ENCODE data around the gene DNAJC5. TPM values are rescaled to one million over a fixed set of nuclear protein-coding genes. Genes with fewer than 3 reads are reported as not detected.

Gene DNAJC5
- total RNA-seq, 2 experiments from 2014 or later: 44.4 to 51.9 TPM

DNA sequence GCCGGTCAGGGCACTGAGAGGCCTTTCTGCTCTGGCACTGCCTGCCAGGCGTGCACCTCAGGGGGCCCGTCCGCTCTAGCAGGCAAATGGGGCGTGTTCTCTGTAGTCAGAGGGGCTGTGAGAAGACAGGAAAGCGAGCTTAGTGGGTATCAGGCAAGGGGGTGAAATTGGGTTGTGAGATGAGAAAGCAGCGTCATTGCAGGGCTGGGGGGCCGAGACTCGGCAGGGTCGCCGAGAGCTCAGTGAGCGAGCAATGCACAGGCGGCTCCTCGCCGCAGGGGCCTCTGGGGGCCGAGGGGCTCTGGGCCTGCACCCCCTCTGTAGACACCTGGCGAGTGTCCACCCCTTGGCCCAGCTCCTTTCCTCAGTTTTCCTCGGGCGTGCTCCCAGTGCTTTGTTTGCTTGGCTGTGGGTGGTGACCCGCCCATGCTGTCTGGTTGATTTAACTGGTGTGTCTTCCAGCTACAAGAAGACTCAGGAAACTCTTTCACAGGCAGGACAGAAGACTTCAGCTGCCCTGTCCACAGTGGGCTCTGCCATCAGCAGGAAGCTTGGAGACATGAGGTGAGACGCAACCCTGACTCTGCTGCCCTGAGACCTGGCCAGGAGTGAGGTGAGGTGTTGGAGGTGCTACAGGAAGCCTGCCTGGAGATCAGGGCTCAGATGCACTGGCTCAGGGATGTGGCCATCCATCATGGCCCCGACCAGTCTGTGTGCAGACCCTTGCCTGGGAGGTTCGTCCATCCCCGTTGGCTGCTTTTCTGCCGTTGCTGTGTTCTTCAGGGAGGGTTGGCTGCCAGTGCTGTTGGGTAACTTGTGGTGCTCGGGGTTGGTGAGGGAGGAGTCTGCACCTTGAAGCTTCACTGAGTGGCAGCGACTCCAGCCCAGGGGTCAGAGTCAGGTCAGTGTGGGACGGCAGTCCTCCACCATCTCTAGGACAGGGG is 12.4 kb upstream of the DNAJC5 start:
- no peak overlapping the region for H3K27ac Mint-ChIP-seq
- no peak overlapping the region for H3K4me3 Mint-ChIP-seq
- CTCF ChIA-PET: no interaction called here
- ATAC-seq: no peak
- H3K36me3 Mint-ChIP-seq: peaks cover 6% of the 10 kb centered on the region
- no peak for DNase-seq
- H3K9me3 Mint-ChIP-seq (ENCODE audit: low read depth): no peaks in the 10 kb centered on the region
- H3K4me1 Mint-ChIP-seq: peaks cover 11% of the 10 kb centered on the region
- H3K27me3 Mint-ChIP-seq: no peaks in the 10 kb centered on the region

DNA sequence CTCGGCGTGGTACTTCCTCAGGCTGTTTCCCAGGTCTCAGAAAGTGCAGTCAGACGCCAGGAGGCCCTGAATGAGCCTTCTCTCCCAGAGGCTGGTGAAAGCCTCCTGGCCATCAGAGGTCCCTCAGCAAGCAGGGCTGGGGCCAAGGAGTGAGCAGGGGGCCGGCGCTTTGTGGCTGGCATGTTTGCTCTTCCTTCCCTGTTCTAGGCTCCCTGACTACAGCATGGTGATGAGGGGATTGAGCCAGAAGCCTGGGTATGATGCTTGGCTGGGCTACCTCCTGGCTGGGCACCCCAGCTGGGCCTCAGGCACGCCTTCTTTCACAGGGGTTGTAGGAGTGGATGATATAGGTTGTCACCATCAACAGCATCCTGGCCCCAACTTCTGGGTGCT is 11.7 kb upstream of the DNAJC5 start:
- Mint-ChIP-seq H3K4me3 (no peak overlapping the region), H3K36me3 (peaks cover 6% of the 10 kb centered on the region), H3K9me3 (ENCODE audit: low read depth) (no peaks in the 10 kb centered on the region), H3K27me3 (no peaks in the 10 kb centered on the region), H3K4me1 (peaks cover 11% of the 10 kb centered on the region), H3K27ac (no peak overlapping the region)
- DNase-seq (no peak), ATAC-seq (no peak)
- CTCF ChIA-PET: no interaction called here

DNA sequence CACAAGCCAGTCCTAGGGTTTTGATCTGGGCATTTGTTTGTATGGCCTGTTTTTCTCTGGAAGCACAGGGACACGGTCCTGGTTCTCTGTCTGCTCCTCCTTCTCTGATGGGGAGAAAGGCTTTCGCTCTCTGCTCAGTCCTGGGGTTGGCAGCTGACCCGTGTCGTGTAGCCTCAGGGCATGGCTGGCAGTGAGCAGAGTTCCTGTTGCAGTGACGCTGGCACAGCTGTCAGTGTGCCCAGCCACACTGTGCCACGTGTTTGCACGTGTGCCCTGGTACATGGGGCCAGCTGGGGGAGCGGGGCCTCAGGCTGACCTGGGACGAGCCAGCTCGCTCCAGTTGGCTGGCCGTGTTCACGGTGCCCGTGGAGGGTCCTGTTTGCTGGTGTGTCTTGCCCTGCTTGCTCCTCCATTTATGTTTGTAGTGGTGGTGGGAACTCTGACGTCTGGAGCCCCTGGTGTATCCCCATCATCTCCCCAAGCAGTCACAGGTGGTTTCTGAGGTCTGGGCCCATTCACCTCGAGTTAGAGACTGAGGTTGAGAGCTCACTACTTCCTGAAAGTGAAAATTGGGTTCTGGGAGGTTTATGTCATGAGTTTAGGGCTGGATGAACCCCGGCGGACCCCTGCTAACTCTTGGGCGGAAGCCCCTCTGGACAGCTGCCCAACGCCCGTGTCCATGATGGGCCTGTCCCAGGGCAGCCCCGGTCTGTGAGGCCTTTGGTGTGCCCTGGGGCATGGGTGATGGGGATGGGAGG is 10.2 kb upstream of the DNAJC5 start:
- Mint-ChIP-seq H3K4me1 (peaks cover 11% of the 10 kb centered on the region), H3K27me3 (no peaks in the 10 kb centered on the region), H3K27ac (no peak overlapping the region), H3K36me3 (peaks cover 6% of the 10 kb centered on the region), H3K4me3 (no peak overlapping the region), H3K9me3 (ENCODE audit: low read depth) (no peaks in the 10 kb centered on the region)
- CTCF ChIA-PET: interaction anchor here (1.0 kb wide), 1 partner anchor 12 kb away, joined by 3 read pairs; no protein-coding TSS in a partner anchor
- ATAC-seq: no peak
- DNase-seq: peak; percentile 52

DNA sequence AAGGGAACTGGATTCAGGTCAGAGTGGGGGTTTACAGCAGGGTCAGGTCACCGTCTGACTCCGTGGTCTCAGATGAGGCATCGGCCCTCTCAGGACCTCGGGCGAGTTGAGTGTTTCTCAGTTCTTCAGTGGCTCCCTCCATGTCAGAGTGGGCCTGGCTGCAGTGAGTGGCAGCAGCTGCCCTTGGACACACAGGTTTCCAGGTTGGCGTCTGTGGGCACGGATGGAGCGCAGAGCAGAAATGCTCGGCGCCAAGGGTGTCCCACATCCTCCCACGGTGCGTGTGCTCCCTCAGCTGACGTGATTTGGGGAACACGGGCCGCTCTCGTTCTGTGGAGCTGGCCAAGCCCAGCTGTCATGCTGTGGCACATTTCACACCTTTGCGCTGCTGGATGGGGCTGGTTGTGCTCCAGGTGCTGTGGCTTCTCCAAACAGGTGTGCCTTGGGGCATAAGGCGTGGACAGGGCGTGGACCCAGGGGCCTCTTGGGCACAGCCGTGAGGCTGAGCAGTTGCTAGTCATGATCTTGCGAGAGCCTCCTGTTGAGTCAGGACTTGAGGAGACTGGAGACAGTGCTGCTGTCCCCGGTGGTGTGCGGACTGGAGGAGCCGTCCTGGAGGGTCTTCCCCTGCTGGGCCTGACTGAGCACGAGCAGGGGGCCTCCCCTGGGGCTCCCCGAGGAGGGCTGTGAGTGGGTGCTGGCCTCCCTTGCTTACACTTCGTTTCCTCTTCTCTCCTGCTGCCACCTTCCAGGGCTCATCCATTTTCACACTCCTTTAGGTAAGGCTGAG is 9.5 kb upstream of the DNAJC5 start:
- Mint-ChIP-seq H3K4me3 (no peak overlapping the region), H3K36me3 (peaks cover 8% of the 10 kb centered on the region), H3K27me3 (no peaks in the 10 kb centered on the region), H3K4me1 (peaks cover 11% of the 10 kb centered on the region), H3K9me3 (ENCODE audit: low read depth) (no peaks in the 10 kb centered on the region), H3K27ac (no peak overlapping the region)
- DNase-seq (no peak), ATAC-seq (no peak)
- CTCF ChIA-PET: interaction anchor here (1.0 kb wide), 1 partner anchor 11 kb away, joined by 3 read pairs; no protein-coding TSS in a partner anchor

DNA sequence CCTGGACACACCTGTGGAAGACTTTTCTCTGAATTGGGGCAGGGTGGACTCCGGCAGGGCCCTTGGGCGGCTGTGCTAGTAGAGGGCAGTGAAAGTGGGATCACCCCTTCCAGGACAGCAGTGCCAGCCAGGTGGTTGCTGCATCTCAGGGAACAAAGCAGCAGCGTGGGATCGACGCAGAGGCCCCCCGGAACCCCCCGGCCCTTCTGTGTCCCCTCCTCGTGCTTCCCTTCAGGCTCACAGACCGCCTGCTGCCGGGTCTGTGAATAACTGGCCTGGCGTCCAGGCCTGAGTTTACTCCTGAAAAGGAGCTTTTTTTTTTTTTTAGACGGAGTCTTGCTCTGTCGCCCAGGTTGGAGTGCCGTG is 8.9 kb upstream of the DNAJC5 start:
- DNase-seq (no peak), ATAC-seq (no peak)
- Mint-ChIP-seq H3K4me1 (peaks cover 11% of the 10 kb centered on the region), H3K27ac (no peak overlapping the region), H3K4me3 (no peak overlapping the region), H3K9me3 (ENCODE audit: low read depth) (no peaks in the 10 kb centered on the region), H3K36me3 (peaks cover 8% of the 10 kb centered on the region), H3K27me3 (no peaks in the 10 kb centered on the region)
- CTCF ChIA-PET: no interaction called here

DNA sequence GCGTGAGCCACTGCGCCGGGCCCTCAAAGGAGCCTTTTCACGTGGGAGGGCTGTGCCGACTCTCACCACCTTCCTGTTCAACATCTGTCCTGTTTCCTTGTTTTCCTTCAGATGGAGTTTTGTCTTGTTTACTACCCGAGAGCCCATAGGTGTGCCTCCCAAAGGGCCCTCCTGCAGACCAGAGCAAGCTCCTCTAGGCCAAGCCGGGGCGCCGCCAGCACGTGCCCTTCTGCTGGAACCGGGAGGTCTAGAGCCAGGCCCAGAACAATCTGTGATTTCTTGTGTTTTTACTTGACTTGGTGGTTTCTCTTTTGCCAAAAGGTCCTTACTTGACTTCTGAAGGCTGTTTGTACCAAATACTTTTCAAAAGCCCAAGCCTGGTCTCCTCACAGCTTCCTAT is 8.0 kb upstream of the DNAJC5 start:
- Mint-ChIP-seq H3K4me3 (no peak overlapping the region), H3K9me3 (ENCODE audit: low read depth) (no peaks in the 10 kb centered on the region), H3K4me1 (peaks cover 11% of the 10 kb centered on the region), H3K27ac (no peak overlapping the region), H3K27me3 (no peaks in the 10 kb centered on the region), H3K36me3 (peaks cover 8% of the 10 kb centered on the region)
- DNase-seq (no peak), ATAC-seq (no peak)
- CTCF ChIA-PET: no interaction called here

DNA sequence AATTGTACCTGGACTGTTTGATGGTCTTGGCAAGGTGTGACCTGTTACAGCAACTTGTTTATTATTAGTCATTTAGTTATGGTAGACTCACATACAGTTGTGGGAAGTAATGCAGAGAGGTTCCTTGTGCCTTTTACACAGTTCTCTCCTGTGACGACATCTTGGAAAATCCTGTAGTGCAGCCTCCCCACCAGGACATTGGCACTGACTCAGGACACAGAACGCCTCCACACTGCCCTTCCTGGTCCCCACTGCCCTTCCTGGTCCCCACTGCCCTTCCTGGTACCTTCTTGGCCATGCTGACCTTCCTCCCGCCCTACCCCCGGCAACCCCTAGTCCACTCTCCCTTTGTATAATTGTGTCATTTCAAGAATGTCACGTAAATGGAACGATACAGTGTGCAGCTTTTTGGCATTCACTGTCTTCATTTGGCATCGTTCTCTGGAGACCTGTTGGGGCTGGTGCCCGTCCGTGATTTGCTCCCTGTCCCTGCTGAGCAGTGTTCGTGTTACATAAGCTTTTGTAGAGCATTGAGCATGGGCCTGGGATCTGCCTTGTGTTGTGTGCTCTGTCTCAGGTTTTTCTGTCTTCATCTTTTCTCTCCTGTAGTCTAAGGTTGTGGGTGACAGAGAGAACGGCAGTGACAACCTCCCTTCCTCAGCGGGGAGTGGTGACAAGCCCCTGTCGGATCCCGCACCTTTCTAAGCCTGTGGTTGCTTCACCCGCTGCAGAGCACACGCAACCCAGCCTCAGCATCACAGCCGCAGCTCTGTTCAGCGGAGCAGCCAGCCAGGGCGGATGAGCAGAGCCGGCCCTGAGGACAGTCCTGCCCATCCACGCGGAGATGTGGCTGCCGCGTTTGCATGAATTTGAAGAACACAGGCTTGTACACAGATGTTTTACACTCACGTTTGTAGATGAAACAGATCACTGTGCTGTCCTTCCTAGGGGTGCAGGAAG is 5.4 kb upstream of the DNAJC5 start:
- H3K27ac Mint-ChIP-seq: no peak overlapping the region
- ATAC-seq (no peak), DNase-seq (no peak)
- no peaks in the 10 kb centered on the region for H3K9me3 Mint-ChIP-seq (ENCODE audit: low read depth)
- H3K4me1 Mint-ChIP-seq: peaks cover 12% of the 10 kb centered on the region
- no peaks in the 10 kb centered on the region for H3K27me3 Mint-ChIP-seq
- peaks cover 3% of the 10 kb centered on the region for H3K36me3 Mint-ChIP-seq
- CTCF ChIA-PET: no interaction called here
- H3K4me3 Mint-ChIP-seq: no peak overlapping the region

DNA sequence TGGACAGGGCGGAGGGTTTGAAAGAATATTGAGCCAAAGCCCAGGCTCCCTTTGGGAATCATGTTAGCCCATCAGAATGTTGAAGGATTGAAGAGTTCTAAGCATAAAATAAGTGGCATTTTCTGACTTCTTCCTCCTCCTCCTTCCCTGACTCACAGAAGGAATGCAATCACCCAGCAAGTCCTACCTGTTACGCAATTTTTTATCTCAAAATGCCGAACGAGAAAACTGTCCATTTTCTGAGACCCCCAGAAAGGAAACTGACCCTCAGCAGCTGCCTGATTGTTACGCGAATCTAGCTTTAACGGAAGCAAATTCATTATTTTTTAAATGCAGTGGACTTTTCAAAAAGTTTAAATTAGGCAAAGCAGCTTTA is 4.7 kb upstream of the DNAJC5 start:
- peaks cover 7% of the 10 kb centered on the region for H3K4me1 Mint-ChIP-seq
- CTCF ChIA-PET: no interaction called here
- ATAC-seq (no peak), DNase-seq (no peak)
- no peaks in the 10 kb centered on the region for H3K9me3 Mint-ChIP-seq (ENCODE audit: low read depth)
- H3K27ac Mint-ChIP-seq: no peak overlapping the region
- no peak overlapping the region for H3K4me3 Mint-ChIP-seq
- no peaks in the 10 kb centered on the region for H3K27me3 Mint-ChIP-seq
- H3K36me3 Mint-ChIP-seq: peaks cover 3% of the 10 kb centered on the region

DNA sequence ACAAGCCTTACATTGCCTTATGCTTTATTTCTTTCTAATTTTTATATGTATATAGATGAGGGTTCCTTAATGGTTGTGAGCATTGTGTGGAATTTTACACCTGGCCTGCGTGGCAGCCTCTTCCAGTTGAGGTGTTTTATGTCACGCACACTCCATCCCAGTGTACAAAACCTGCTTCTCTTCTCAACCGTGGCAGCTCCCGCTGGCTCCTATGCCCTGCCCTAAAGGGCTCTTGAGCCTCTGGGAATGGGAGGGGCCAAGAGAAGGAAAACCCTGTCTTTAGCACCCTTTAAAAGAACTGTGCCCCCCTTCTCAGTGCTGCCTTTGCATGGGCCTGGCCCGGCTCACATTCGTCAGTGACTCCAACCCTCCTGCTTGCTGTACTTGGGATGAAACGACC is 4.3 kb upstream of the DNAJC5 start:
- Mint-ChIP-seq H3K27ac (no peak overlapping the region), H3K36me3 (peaks cover 4% of the 10 kb centered on the region), H3K9me3 (ENCODE audit: low read depth) (no peaks in the 10 kb centered on the region), H3K27me3 (no peaks in the 10 kb centered on the region), H3K4me1 (peaks cover 6% of the 10 kb centered on the region), H3K4me3 (no peak overlapping the region)
- CTCF ChIA-PET: no interaction called here
- no peak for DNase-seq
- ATAC-seq: no peak

DNA sequence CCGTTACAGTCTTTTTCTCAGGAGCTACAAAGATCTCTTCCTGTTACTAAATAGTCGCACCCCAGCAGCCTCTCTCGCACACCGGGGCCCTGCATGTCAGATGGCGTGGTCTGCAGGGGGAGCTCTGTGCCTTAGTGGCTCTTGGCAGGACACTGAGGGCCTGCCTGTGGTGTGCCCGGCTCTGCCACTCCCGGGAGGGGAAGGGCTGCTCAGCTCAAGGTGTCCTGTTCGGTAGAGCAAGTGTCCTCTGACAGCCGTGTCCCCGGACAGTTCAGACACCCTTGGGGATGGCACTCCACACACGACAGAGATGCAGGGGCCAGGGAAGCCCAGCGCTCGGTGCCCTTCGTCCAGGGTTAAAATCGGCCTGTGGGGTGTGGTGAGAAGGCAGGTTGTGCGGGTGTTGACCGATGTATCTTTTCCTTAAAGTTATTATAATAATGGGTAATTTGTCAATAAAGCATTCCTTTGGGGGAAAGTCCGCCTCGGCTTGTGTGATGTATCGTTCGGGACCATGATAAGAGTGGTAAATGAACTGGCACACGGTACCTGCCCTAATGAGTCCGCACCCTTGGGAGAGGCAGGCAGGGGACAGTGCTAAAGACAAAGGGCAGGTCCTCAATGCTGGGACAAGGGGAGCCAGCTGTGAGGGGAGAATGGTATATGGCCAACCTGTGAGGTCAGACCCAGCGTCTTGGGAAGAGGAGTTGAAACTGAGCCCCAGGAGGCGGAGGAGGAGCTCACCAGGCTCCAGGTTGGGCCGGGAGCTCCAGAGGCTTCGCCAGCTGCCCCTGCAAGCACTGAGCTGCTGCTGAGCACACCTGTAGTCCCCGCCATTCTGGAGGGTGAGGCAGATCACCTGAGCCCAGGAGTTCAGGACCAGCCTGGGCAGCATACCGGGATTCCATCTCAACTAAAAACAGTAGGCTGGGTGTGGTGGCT is 3.6 kb upstream of the DNAJC5 start:
- CTCF ChIA-PET: interaction anchor here (0.7 kb wide), 1 partner anchor 44 kb away, joined by 3 read pairs; no protein-coding TSS in a partner anchor
- Mint-ChIP-seq H3K9me3 (ENCODE audit: low read depth) (no peaks in the 10 kb centered on the region), H3K4me1 (peaks cover 13% of the 10 kb centered on the region), H3K27ac (no peak overlapping the region), H3K36me3 (peaks cover 8% of the 10 kb centered on the region), H3K4me3 (no peak overlapping the region), H3K27me3 (no peaks in the 10 kb centered on the region)
- DNase-seq: no peak
- ATAC-seq: no peak

DNA sequence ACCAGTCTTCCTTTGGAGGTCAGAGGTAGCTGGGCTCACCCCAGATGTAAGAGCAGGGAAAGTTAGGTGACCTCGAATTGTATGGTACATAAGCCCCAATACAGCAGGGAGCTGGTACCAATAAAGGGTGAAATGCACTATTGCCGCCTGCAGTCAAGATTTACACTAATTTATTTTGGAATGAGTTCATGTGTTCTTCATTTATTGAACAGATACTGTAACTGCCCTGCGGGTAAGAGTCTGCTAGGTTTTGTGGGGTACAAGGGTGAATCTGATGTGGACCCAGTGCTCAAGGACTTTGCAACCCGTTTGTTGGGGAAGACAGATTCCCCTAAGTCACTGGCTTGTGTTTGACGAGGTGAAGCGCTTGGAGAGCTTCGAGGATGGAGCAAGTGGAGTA is 2.5 kb upstream of the DNAJC5 start:
- CTCF ChIA-PET: interaction anchor here (1.0 to 1.5 kb wide), 2 partner anchors 10 to 165 kb away, joined by 3 read pairs; no protein-coding TSS in a partner anchor
- H3K27me3 Mint-ChIP-seq: no peaks in the 10 kb centered on the region
- no peak overlapping the region for H3K4me3 Mint-ChIP-seq
- ATAC-seq (no peak), DNase-seq (no peak)
- peaks cover 22% of the 10 kb centered on the region for H3K4me1 Mint-ChIP-seq
- H3K27ac Mint-ChIP-seq: no peak overlapping the region
- H3K36me3 Mint-ChIP-seq: peaks cover 7% of the 10 kb centered on the region
- H3K9me3 Mint-ChIP-seq (ENCODE audit: low read depth): no peaks in the 10 kb centered on the region

DNA sequence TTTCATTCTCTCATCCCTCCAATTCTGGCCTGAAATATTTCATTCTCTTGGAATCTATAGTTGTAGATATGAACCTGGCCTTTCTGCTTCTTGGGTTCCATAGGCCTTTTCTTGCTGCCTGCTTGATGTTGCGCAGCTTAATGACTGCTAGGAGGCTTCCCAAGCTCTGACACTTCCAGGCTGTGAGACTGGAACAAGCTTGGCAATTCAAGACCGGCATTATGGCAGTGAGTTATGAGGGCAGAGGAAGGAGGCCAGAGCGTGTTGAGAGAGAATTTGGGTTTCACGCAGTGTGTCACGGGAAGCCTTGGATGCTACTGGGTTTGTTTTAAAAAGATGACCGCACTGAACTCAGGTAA is 948 bp upstream of the DNAJC5 start:
- Mint-ChIP-seq H3K36me3 (peaks cover 14% of the 10 kb centered on the region), H3K4me1 (peaks cover 33% of the 10 kb centered on the region), H3K27me3 (no peaks in the 10 kb centered on the region), H3K4me3 (peak overlapping the region; percentile 59), H3K27ac (no peak overlapping the region), H3K9me3 (ENCODE audit: low read depth) (no peaks in the 10 kb centered on the region)
- no peak for DNase-seq
- CTCF ChIA-PET: interaction anchor here (0.7 to 1.5 kb wide), 4 partner anchors 9 to 398 kb away, joined by 3 read pairs; partner anchors contain the start of gene TPD52L2
- no peak for ATAC-seq

Measured in activated CD8-positive, alpha-beta memory T cell treated with anti-CD3 and anti-CD28 coated beads, Interleukin-2, amount 10 ng/mL, durations not matched to agents 7 days and 5 days (primary cell).